ENCODE measurements around the gene ITGAE.

The ITGAE gene

DNA sequence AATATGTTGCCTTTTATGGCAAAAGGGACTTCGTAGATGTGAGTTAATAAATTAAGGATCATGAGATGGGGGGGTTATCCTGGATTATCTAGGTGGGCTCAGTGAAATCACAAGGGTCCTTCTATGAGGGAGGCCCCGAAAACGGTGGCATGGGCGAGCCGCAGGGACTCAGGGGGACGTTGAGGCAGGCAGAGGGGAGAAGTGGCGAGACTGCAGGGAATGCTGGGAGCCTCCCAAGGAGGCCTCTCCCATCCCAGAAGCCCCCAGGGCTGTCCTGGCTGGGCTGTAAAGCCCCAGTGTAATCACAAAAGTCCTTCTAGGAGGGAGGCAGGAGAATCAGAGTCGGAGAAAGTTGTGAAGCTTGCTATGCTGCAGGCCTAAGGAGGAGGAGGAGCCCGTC is 35.0 kb downstream of the ITGAE start:
- Histone ChIP-seq H3K27me3 (ENCODE audit: insufficient read depth, low read depth) (no peaks in the 10 kb centered on the region), H3K4me2 (no peak overlapping the region), H3K9ac (no peak overlapping the region), H3K4me1 (ENCODE audit: low read depth, poor library complexity, severe bottlenecking) (no peaks in the 10 kb centered on the region), H3K27ac (no peak overlapping the region), H3K4me3 (IDR thresholded peaks at IDR 0.05; ENCODE audit: insufficient read depth, low read depth, low read length) (no peak overlapping the region), H4K20me1 (ENCODE audit: insufficient read depth) (no peaks in the 10 kb centered on the region), H3K36me3 (ENCODE audit: insufficient read depth) (no peaks in the 10 kb centered on the region), H3K79me2 (ENCODE audit: insufficient read depth, low read depth) (no peaks in the 10 kb centered on the region), H2AFZ (ENCODE audit: low read depth) (no peak overlapping the region)
- no peak for TF ChIP-seq CTCF (conservative IDR thresholded peaks at IDR 0.05; ENCODE audit: low read depth, low read length)

DNA sequence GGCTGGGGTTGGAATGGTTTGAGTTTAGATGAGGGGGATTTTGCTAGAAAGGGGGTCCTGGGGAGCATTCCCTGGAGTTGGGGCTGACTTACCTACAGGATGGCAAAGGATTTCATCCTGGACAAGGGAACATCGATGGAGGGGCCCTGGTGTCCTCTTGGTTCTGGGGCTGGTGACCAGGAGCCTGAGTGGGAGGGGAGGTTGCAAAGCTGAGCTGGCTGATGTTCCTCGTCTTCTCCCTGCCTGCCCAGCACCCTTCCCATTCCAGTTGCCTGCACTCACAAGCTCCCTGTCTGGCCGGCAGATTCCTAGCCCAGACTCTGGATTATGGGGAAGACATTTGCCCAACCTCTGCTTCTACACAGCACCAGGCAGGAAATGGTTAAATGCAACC is 37.2 kb downstream of the ITGAE start:
- Histone ChIP-seq H3K9ac (no peak overlapping the region), H3K4me3 (IDR thresholded peaks at IDR 0.05; ENCODE audit: insufficient read depth, low read depth, low read length) (no peak overlapping the region), H2AFZ (ENCODE audit: low read depth) (no peak overlapping the region)

DNA sequence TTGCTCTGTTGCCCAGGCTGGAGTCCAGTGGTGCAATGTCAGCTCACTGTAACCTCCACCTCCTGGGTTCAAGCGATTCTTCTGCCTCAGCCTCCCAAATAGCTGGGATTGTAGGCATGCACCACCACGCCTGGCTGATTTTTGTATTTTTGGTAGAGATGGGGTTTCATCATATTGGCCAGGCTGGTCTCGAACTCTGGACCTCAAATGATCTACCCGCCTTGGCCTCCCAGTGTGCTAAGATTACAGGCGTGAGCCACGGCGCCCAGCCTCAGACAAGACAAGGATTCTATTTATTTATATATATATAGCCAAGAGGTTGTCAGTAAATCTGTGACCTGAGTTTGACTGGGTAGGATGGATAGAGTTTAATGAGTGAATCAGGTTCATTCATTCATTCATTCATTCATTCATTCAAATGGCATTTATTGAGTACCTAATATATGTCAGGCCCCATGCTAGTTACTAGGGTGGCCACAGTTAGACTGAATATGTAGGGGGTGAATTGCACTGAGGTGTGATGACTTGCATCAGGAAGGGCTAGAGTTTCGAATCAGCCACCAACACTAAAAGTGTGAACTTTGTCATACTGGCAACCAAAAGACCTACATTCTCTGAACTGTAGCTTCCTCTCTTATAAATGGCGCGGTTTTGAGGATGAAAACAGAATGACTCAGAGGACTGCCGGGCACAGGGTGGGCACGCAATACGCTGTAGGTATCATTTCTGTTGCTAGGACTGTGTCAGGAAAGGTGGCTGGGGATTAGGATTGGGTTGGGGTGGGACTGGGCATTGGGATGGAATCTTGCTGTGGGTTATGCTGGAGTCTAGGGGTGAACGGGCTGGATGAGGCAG is 37.8 kb downstream of the ITGAE start:
- H3K36me3 ChIP-seq (ENCODE audit: insufficient read depth): no peaks in the 10 kb centered on the region
- H3K79me2 ChIP-seq (ENCODE audit: insufficient read depth, low read depth): no peaks in the 10 kb centered on the region
- no peak overlapping the region for H2AFZ ChIP-seq (ENCODE audit: low read depth)
- no peak overlapping the region for H3K4me3 ChIP-seq (IDR thresholded peaks at IDR 0.05; ENCODE audit: insufficient read depth, low read depth, low read length)
- no peaks in the 10 kb centered on the region for H3K4me1 ChIP-seq (ENCODE audit: low read depth, poor library complexity, severe bottlenecking)
- H3K9ac ChIP-seq: no peak overlapping the region
- H3K27me3 ChIP-seq (ENCODE audit: insufficient read depth, low read depth): no peaks in the 10 kb centered on the region
- TF ChIP-seq CTCF (conservative IDR thresholded peaks at IDR 0.05; ENCODE audit: low read depth, low read length): no peak
- H3K27ac ChIP-seq: no peak overlapping the region
- H3K4me2 ChIP-seq: no peak overlapping the region
- no peaks in the 10 kb centered on the region for H4K20me1 ChIP-seq (ENCODE audit: insufficient read depth)

More for the DNA sequence above, 37.2 kb downstream of the ITGAE start:
- Histone ChIP-seq H3K27ac (no peak overlapping the region), H3K4me2 (no peak overlapping the region), H4K20me1 (ENCODE audit: insufficient read depth) (no peaks in the 10 kb centered on the region), H3K4me1 (ENCODE audit: low read depth, poor library complexity, severe bottlenecking) (no peaks in the 10 kb centered on the region), H3K36me3 (ENCODE audit: insufficient read depth) (no peaks in the 10 kb centered on the region), H3K79me2 (ENCODE audit: insufficient read depth, low read depth) (no peaks in the 10 kb centered on the region), H3K27me3 (ENCODE audit: insufficient read depth, low read depth) (no peaks in the 10 kb centered on the region)
- TF ChIP-seq CTCF (conservative IDR thresholded peaks at IDR 0.05; ENCODE audit: low read depth, low read length): no peak

- Histone ChIP-seq H3K36me3 (ENCODE audit: insufficient read depth) (no peaks in the 10 kb centered on the region), H3K4me1 (ENCODE audit: low read depth, poor library complexity, severe bottlenecking) (no peaks in the 10 kb centered on the region), H3K4me2 (no peak overlapping the region), H3K4me3 (IDR thresholded peaks at IDR 0.05; ENCODE audit: insufficient read depth, low read depth, low read length) (no peak overlapping the region), H3K27me3 (ENCODE audit: insufficient read depth, low read depth) (no peaks in the 10 kb centered on the region), H3K27ac (no peak overlapping the region), H3K79me2 (ENCODE audit: insufficient read depth, low read depth) (no peaks in the 10 kb centered on the region), H2AFZ (ENCODE audit: low read depth) (no peak overlapping the region), H3K9ac (no peak overlapping the region), H4K20me1 (ENCODE audit: insufficient read depth) (no peaks in the 10 kb centered on the region)
- TF ChIP-seq CTCF (conservative IDR thresholded peaks at IDR 0.05; ENCODE audit: low read depth, low read length): no peak
These were observed 39.0 kb downstream of the ITGAE start for GRCh38 chr17:3761918-3762380.
